GM19240 (cell line): ENCODE data around the gene SMIM21.

Experiments used
- DNase-seq: peaks from one replicate; pipeline ENCODE4 v3.0.0; 2011; ENCODE audit warnings: low spot score; ENCODE audit not compliant: insufficient read length

The SMIM21 gene

DNA sequence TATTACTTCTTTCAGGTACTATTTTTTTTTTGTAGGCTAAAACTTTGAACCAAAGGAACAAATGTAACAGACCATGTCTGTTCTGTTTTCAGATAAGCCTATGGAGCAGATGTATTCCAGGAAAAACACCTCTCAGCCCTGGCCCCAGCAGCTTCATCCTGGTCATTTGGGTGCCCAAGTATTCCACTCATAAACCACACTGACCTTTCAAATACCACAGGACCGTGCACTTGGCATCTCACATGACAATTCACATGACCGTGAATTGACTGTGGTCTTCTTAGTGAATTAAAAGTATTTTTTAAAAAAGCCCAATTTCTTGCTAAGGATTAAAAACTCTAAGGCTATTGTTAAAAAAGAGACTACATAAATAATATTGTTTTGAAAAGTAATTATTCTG lies 50.2 kb downstream of the SMIM21 start:
- DNase-seq = no peak

DNA sequence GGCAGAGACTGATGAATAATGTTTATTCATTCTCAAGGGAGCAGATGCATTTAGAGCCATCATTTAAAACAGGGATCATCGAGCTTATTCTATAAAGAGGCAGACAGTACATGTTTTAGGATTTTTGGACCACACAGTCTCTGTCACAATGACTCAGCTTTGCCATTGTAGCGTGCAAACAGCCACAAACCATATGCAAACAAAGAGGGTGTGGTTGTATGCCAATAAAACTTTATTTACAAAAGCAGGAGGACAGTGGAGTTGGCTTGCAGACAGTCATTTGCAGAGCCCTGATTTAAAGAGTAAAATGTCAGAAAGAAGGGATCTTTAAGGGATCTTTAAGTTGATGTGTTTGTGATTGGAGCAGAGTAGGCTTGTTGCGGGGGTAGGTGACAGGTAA lies 51.5 kb downstream of the SMIM21 start:
- no peak for DNase-seq

GRCh38 chr18:75375341-75375740 lies 52.2 kb downstream of the SMIM21 start:
- DNase-seq = no peak

- no peak for DNase-seq
These were observed 53.0 kb downstream of the SMIM21 start for GRCh38 chr18:75374466-75374865.

- DNase-seq = no peak
These were observed 58.3 kb downstream of the SMIM21 start for GRCh38 chr18:75369026-75369721.

- DNase-seq = no peak
These were observed 61.7 kb downstream of the SMIM21 start for GRCh38 chr18:75365837-75366236.

DNA sequence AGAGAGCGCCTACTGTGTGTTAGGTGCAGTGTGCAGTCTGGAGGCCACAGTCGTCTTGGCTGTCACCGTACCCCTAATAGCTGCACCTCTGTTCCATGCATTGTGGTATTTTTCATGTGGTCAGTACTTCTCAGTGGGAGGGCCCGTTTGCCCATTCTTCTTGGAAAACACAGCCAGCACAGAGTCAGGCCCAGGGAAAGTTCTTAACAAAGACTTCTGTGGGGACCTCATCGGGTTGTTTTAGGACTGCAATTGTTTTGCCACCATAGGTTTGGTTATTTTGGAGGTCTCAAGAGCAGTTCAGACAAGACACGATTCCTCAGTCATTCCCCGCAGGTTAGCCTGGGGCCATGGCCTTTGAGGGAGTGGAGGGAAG lies 62.3 kb downstream of the SMIM21 start:
- no peak for DNase-seq

DNA sequence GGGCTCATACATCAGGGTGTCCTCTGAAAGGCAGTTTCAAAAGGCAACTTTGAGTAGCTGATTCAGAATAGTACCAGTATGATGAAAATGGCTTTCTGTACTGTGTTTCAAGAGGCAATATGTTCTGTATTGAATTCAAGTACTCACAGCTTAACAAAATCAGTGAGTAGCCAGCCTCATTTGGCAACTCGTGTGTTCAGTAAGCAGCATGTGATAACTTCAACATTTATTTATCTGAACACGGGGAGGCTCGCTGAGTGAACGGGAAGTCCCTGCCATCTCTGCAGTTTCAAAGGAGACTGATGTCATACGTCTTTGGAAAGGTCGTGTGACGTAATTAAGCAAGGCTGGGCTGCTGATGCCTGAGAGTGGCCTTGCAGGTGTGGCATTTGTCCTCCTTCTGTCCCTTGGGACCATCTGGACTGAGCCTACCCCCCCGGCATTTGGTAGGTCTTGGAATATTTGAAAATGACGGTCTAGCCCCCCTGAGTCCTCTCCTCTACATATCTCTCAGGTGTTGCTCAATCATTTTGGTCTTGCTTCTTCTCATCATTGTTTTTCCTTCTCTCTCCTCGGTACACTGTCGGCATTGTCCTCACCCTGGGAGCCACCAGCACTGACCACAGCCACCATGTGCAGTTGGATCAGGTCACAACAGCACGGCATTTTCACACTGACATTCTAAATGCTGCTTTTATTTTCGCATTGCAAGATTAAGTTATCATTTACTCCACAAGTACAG lies 62.8 kb downstream of the SMIM21 start:
- DNase-seq = no peak

- DNase-seq = no peak
These were observed 63.9 kb downstream of the SMIM21 start for GRCh38 chr18:75363446-75364225.

DNA sequence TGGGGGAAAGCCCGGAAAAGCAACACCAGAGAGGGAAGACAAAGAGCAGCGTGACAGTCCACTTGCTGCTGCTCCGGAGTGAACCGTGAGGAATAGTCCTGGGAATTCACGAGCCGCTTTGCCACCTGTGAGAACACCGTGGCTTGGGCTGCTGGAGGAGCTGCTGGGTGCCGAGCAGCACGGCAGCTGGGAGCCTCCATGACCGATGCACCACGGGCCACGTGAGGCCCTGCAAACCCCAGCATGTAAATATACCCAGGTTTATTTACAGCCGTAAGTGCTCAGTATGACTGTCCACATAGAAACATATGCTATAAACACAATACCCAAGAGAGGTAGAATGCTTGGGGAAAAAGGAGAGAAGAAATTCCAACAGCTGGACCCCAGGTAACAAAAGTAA lies 65.1 kb downstream of the SMIM21 start:
- DNase-seq = no peak

- DNase-seq = no peak
These were observed 66.6 kb downstream of the SMIM21 start for GRCh38 chr18:75360941-75361340.

GRCh38 chr18:75360215-75360614 lies 67.3 kb downstream of the SMIM21 start:
- no peak for DNase-seq
